ENCODE data around the gene BHLHE23.

Gene BHLHE23

DNA sequence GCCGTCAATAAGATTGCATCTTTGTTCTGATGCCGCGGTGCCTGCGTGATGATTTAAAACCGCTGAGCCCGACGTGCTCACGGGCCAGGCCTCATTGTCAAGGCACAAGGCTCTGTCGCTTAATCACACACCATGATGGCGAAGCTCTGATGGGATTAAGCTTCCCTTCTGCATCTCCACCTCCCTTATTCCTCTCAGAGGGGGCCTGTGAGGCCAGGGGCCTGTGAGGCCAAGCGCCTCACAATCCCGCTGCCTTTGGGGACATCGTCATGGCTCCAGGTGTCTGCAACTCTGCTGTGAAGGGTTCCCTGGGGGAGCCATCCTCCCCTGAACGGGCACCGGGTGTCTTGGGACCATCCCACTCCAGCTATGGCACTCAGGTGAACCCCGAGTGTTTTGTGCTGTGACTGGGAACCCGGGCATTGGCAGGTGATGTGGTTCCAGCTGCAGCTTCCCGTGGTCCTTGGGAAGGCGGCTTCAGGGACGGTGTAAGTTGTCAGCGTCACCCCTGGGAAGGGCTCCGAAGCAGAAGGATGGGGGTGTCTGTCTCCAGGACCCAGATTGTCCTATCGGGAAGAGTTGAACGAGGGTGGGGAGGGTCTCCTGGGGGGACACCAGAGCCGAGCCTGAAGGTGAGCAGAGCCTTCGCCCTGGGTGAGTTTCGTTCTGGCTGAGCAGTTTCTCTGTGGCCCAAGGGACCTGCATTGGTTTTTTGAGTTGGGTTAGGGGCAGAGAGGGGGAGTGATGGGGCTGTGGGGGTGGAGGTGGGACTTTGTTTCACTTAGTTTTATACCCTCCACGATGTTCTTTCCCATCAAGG lies 18.0 kb upstream of the BHLHE23 start:
- peak; percentile 72 for DNase-seq

- no peak for DNase-seq
Observed at GRCh38 chr20:63023936-63024571, 17.3 kb upstream of the BHLHE23 start.

GRCh38 chr20:63023071-63023935 lies 16.5 kb upstream of the BHLHE23 start:
- DNase-seq, result no peak

DNA sequence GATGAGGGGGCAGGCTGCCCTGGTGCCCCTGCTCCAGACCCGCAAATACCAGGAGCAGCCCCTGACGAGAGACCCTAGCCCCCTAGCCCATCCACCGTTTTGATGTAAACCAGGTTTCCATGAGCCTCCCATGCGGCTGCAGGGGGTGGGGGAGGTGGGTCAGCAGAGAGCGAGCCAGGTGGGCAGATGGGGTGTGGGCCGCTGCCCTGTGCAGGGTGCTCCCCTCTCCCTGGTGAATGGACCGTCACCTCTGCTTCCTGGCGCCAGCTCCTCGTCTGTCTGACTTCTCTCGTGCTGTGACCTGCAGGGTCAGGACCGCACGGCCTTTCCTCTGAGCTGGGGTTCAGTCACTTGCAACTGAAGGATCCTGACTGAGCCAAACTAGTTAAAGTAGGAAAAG lies 15.7 kb upstream of the BHLHE23 start:
- no peak for DNase-seq

GRCh38 chr20:63021356-63022321 lies 14.9 kb upstream of the BHLHE23 start:
- DNase-seq, result no peak

DNA sequence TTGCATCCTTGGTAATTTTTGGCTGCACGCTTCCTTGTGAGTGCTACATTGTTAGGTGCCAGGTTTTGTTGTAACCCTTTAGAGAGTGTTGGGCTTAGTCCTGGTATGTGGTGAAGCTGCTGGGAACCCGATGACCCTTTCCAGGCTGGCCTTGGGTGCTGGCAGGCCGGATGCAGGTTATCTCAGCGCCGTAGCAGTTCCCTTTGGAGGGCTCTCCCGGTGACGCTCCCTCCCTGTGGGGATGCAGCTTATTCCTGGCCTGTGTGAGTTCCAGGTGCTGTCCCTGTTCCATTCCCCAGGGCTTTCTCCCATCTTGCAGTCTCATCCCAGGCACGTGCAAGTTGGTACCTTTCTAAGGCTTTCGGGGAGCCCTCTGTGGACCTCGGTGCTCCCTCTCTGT lies 13.9 kb upstream of the BHLHE23 start:
- no peak for DNase-seq

DNA sequence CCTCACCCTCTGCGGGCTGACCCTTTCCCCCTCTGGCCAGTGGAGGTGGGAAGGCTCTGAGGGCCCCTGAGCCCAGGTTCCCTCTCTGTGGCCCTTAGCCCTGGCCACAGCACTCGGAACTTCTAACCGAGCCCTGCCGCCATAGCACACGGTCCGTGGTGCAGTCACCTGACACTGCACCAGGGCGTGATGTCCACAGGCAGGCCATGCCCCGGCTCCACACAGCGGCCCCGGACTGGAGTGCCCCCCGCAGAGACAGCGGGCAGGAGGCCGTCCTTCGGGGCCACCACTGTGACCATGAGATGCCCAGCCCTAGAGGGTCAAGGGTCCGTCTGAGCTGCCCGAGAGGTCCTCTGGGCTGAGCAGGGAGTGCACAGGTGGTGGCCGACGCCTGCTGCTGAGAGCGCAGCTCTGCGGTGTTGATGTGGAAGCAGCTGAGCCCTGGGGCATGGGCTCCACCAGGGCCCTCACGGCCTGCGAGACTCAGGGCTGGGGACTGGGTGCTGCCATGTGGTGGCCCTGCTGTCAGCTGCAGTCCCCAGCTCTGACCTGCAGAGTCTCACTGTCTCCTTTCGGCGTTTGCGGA lies 11.2 kb upstream of the BHLHE23 start:
- peak; percentile 35 for DNase-seq

- DNase-seq, result no peak
Observed at GRCh38 chr20:63017076-63017825, 10.5 kb upstream of the BHLHE23 start.

DNA sequence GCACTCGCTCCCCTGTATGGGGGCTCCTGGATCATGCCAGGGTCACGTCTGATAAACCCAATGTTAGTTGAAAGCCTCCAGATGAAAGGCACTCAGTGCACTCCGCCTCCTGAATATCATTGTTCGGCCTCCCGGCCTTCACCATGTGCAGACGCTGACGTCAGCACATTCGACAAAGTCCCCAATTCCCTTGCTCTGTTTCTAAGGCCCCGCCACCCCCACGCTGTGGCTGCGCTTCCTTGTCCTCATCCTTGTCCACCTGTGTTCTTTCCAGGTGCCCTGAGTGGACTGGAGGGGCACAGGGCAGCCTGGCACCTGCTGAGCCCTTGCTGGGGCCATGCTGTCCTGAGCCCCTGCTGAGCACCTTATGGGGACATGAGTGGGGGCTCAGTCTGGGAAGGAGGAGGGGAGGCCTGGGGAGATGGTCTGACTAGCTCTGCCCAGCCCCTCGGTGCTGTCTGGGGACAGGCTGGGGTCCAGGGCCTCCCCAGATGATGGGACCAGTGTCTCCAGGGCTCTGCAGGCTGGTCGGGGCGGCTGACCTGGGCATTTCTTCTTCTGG lies 9.8 kb upstream of the BHLHE23 start:
- DNase-seq, result no peak

GRCh38 chr20:63015662-63016361 lies 9.0 kb upstream of the BHLHE23 start:
- no peak for DNase-seq

DNA sequence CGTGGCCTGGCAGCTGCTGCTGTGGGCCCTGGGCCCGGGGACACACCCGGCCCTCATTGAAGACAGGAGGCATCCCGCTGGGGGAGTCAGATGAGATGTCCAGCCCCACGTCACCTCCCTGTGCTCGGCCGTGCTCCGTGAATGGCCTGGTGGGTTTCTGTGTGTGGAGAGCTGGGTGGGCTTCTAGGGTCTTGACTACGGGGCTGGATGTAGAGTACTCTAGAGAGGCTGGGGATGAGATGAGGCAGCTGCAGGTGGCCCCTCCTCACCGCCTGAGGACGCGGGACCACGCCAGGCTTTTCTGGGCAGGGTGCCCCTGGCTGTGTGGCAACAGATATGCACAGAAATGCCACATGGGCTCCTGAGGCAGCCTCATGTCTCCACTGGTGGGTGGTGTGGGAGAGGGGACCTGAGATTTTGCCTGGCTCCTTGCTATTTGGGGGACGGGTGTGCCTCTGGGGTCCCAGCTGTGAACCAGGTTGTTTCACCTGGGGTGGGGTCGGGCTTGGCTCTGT lies 8.4 kb upstream of the BHLHE23 start:
- DNase-seq, result no peak

DNA sequence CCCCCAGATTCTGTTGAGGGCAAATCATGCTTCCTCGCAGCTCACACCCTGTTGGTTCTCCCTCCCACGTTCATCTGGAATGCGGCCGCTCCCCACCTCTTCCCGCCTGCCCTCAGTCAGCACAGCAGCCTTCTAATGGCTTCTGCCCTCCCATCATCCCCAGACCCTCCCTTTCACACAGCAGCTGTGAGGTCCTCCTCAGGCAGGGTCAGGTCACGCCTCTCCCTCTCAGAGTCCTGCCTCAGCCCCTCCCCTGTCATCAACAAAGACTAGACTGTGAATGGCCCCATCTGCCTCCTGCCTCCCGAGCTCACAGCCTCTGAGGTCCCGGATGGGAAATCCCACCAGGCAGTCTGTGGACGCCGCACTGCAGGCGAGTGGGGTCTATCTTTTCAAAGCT lies 7.9 kb upstream of the BHLHE23 start:
- DNase-seq, result peak; percentile 88

DNA sequence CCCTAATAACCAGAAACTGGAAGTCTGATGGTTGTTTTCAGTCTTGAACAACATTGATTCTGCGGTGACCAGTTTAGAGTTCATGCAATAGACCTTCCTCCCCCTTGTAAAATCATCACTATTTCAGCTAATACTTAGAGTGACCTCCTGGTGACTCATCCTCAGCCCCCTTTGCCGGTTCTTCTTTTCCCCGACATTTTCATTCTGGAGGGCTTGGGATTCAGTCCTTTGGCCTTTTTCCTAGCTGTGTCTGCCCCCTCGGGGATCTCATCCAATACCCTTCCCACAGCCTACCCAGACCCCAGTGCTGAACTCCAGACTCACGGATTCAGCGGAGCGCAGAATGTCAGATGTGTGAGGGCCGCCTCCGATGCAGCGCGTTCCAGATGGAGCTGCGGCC lies 7.5 kb upstream of the BHLHE23 start:
- no peak for DNase-seq

- DNase-seq, result no peak
Observed at GRCh38 chr20:63013207-63013606, 6.4 kb upstream of the BHLHE23 start.

GRCh38 chr20:63011798-63012197 lies 5.0 kb upstream of the BHLHE23 start:
- DNase-seq, result peak; percentile 73

- DNase-seq, result no peak
Observed at GRCh38 chr20:63009988-63010769, 3.4 kb upstream of the BHLHE23 start.

DNA sequence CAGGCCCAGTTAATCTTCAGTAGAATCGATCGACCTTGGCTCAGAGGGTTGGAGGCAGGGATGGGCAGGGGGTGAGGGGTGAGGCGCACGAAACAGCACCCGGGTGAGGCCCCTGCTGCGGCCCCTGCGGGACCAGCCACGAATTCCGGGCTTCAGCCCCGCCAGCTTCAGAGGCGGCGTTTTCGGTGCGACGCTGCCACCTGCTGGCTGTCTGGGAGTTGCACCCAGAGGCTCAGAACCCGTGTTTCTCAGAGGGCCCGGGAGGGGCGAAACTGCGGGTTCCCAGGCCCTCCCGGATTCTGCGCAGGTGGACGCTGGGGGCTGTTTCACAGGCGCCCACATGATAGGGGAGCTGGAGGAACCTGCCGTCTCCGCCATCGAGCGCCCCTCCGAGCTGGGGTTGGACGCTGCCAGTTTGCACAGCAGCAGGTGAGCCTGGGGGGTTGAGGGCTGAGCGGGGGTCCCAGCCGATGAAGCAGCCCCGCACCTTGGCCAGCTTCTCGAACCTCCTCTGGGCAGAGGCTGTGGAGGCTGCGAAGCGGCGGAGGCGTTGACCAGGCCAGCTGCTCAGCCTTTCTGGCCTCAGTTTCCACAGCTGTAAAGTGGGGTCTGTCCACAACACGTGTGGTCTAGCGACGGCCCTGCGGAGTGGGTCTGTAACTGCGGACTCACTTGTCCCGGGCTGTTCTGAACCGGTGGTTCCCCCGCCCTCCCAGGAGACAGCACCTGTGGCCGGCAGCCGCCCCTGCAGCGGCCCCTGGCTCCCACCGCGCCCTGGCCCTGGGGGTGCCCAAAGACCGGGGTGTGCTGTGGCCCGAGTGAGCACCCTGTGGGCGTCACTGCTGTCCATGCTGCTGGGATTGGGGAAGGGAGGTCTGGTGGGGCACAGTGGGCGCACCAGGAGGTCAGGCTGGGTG lies 2.5 kb upstream of the BHLHE23 start:
- DNase-seq, result peak; percentile 83

DNA sequence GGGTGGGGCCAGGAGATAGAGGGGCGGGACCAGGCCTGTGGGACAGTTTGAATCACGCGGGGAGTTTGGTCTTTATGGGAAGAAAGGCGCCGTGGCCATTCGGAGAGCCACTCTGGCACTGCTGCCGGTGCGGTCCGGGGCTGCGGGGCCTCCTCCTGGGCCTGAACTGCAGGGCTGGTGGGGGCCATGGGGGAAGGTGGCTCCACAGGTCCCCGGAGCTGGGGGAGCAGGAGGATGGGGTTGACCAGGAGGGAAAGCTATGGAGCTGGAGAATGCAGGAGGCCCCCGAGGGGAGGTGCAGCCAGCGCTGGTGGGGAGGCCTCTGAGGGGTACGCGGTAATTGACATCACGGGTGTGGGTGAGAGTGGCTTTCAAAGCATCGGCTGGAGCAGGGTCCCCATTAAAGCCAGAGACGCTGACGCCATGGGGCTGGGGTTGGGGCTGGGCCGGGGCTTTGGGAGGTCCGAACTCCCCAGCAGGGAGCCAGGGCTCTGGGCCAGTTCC lies 1.8 kb upstream of the BHLHE23 start:
- no peak for DNase-seq

Data from NCI-H82 (cell line).